GM11168 (cell line): ENCODE results near the gene SLMAP.

ENCODE experiments used
- in situ Hi-C: fragments of 300-500 bp; cut with MboI; formaldehyde crosslinking; loops from one replicate; pipeline ENCODE4 v1.12.0; 2022; ENCODE audit warnings: low sequenced_read_pairs; ENCODE audit not compliant: unreplicated experiment

SLMAP gene

DNA sequence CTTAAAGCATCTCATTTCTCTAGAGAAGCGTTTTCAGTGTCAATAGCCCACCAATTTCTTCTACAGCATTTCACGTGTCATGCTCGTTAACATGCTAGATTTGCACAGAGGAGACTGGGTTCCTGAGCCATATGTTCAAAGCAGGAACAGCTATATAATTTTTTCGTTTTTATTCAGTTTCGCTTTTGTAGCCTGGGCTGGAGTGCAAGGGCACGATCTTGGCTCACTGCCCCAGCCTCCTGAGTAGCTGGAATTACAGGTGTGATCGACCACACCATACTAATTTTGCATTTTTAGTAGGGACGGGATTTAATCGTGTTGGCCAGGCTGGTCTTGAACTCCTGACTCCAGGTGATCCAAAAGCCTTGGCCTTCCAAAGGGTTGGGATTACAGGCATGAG is 6.6 kb upstream of the SLMAP start:
- in situ Hi-C loops: no loop called here

DNA sequence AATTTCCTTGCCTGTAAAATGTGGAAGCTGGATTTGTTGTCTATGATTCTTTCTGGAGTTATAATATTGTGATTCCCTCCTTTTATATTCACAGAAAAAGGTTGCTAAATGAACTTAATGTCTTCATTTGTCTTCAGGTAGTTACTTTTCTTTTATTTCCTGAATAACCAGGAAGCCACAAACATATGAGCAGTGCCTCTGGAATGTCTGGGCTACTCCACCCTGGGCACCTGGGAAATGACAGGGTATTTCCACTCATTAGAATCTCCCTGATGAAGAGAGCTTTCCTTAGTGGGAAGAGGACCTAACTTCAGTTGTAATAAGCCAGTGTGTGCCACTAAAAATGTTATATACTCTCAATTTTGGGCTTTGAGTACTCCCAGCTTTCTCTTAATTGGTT is 3.8 kb upstream of the SLMAP start:
- in situ Hi-C loops: no loop called here

DNA sequence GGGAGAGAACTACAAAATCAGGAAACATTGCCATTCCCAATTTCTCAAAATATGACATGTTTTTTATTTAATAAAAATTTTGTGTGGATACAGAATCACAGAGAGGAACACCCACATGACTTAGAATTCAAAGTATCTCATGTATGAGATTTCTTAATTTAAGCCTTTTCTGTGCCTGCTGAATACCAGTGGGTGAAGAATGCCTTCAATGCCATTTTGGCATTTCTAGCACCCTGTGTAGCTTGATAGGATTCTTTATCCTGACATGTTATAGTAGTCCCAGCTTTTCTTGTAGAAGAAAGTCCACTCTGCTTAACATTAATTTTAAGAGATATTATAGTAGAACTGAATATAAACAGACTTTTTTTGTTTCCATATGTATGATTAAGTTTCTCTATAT is 3.1 kb upstream of the SLMAP start:
- in situ Hi-C loops: no loop called here

DNA sequence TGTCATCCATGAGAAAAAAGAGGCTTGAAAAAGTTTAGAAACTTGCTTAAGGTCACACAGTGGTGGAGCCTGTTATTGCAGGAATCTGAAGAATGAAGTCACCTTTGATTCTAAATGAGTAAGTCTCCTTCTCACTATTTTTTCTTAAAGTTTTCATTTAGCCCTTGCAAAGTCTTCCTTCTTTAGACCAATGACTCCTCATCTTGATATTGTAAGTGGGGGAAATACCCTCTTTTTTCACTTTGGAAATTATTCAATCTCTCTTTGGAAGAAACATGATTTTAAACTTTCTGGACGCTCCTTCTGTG is 787 bp upstream of the SLMAP start:
- in situ Hi-C loops: no loop called here

DNA sequence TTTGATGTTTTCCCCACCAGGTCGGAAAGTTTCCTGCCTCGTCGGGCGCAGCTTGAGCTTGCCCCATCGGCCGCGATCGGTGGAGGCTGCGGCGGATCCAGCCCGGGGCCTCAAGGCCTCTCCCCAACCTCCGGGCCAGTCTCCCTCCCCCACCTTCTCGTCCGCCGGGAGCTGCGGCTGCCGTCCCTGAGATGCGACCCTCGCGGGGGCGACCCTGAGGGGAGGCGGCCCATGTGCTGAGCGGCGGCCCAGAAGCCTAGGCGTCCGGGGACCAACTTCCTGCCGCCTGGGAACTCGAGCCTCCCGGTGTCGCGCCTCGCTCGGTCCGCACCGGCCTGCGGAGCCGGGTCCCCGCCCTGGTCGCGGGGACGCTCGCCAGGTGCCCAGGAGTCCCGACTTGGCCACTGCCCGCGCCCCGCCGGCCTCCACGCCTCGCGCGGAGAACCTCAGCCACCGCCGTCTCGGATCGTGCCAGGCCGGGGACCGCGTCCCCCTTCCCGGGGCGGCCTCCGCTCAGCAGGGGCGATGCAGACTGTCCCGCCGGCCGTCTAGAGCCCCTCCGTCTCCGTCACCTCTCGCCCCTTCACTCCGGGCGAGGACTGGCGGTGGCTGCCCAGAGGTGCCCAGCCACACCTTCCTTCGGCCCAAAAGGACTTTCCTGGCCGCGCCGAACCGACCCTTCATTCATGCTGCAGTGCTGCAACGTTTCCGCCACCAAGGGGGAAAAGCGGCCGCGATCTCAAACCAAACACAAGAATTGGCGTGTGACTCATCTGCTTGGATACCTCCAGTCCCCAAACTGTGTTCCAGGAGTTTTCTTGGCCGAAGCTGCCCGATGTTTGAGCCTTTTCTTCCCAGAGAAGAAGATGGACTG is 656 bp downstream of the SLMAP start:
- in situ Hi-C loops: no loop called here

DNA sequence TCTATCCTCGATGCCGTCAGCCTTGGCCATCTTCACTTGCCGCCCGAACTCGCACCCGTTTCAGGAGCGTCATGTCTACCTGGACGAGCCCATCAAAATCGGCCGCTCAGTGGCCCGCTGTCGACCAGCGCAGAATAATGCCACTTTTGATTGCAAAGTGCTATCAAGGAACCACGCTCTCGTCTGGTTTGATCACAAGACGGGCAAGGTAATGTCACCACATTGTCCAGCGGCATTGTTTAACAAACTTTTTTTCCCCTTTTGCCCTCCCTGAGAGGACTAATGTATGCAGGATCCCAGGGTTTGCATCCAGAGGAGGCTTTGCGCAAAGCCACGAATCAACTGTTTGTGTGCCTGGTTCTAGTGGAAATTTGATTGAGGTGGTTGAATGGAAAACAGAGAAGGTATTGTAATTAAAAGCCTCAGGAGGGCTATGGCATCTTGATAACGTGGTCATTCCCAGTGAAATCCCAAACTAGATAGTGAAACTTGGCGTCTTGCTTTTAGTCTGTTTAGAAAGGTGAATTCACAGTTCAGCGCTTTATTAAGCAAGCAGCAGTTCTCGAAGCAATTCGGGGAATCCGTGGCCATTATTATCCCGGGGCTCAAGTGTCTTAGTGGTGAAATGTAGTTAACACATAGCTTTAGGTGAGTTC is 1.7 kb downstream of the SLMAP start:
- in situ Hi-C loops: no loop called here

DNA sequence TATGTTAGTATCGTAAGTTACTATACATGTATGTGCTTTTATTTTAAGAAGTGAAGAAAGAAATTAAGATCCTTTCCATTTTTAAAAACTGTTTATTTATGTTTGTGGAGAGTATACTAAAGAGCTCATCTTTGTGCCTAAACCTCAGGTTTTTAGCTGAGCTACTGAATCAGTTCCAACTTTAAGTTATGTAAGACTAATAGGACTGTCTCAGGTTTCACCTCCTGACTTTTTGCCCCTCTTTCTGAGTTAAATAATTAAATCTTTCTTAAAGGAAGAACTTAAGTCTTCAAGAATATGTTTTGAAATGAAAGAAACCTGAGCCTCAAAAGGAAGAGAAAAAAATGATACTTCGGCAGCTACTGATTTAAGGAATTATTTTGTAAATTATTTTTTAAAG is 2.6 kb downstream of the SLMAP start:
- in situ Hi-C loops: no loop called here

DNA sequence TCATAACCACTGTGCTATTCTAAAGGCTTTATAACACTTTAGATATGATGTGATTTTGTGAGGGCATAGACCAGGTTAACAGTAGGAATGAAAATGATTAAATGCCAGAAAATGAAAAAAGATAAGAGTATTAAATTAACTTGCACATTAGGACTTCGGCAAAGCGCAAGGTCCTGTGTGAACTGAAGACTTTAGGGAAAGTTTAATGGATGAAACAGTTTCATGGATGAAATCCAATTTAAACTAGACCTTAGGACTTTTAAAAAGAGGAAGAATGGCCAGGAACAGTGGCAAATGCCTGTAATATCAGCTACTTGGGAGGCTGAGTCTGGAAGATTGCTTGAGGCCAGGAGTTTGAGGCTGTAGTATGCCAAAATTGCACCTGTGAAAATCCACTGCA is 8.7 kb downstream of the SLMAP start:
- in situ Hi-C loops: no loop called here

DNA sequence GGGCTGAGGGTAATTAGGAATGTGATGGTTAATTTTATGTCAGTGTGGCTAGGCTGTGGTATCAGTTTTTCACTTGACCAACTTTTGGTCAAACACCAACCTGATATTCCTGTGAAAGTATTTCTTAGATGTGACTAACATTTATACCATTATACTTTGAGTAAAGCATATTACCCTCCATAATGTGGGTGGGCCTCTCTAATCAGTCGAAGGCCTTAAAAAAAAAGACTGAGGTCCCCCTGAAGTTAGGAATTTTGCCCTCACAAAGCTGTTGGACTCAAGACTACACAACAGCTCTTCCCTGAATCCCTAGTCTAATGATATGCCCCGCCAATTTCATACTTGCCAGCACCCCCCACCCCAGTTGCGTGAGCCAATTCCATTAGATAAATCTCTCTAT is 12.5 kb downstream of the SLMAP start:
- in situ Hi-C loops: no loop called here

DNA sequence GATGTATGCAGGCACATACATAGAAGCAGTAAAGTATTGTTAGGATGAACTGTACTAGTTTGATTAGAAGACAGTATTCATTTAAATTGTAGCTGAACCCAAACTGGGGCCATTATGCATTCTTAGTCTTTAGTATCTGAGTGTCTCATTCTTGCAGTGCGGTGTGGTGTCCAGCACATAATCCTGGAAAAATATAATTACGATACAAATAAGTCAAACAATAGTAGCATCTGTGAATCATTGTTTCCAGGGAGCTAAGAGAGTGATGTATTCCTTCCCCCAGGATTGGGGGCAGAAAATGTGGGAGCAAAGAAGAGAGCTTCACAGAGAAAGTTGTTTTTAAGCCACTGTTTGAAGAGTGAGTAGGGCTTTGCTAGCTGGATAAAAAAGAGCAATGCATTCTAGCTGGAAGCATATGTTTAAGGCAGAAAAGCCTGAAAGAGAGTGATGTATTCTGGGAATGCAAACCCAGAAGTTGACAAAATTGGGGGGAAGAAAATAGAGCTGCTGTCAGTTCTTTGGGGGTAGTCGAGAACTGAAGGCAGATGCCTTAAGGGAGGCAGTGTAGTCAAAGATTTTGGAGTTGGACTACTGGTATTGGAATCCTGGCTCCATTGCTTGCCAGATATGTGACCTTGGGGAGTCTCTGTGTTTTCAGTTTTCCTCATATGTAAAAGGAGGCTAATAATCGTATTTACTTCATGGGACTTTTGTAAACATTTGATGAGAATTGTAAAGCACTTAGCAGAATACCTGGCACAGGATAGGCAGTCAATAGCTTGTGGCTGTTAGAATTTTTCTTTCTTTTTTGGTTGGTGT is 14.1 kb downstream of the SLMAP start:
- in situ Hi-C loops: no loop called here

DNA sequence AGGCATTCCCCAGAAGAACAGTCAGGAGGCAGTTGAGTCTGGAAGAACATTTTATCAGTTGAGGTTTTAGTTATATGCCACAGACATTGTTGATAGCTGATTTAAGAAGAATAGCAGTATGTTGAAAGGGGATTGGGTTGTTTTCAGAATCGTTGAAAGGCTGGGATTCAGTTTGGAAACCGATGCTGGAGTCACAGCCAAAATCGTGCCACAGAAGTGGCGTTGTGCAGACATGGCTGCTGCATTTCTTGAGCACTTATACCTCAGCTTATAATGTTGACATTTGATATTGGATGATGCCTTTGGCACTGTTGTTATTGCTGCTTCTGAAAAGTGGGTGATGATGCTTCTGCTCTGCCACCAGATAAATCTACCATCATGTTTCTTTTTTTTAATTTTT is 16.1 kb downstream of the SLMAP start:
- in situ Hi-C loops: no loop called here

DNA sequence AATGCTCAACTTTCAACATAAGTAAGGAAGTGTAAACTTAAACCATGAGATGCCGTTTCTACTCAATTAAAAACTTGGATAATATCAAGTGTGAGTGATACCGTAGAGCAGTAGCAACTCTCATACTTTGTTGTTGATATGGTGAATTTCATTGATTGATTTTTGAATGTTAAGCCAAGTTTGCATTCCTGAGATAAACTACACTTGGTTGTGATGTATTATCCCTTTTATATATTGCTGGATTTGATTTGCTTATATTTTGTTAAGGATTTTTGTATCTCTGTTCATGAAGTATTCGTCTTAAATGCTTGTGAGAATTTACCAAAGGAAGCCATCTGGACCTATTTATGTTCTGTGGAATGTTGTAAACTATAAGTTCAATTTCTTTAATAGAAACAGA is 21.7 kb downstream of the SLMAP start:
- in situ Hi-C loops: no loop called here

DNA sequence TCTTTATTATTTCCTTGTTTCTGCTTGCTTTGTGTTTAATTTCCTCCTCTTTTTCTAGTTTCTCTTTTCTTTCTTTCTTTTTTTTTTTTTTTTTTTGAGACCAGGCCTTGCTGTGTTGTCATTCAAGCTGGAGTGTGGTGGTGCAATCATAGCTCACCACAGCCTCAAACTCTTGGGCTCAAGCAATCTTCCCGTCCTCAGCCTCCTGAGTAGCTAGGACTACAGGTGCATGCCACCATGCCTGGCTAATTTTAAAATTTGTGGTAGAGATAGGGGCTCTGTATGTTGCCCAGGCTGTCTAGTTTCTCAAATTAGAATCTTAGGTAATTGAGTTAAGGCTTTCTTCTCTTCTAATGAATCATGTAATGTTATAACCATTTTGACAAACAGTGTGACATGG is 22.4 kb downstream of the SLMAP start:
- in situ Hi-C loops: no loop called here

DNA sequence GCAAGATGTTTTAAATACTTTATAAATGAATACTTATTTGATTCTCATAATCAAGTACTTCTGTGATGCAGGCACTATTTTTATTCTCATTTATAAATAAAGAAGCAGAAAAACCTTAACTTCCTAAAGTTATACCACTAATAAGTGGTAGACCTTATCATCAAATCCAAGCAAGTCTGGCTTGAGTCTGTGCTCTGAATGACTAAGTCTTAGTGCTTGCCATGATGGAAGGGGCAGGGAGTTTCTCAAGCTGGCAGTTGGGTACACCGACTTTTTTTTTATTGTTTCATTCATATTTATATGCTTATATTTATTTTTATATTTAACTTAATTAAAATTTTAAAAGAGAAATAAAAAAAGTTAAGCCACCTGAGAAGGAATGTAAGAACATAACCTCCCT is 23.6 kb downstream of the SLMAP start:
- in situ Hi-C loops: no loop called here

DNA sequence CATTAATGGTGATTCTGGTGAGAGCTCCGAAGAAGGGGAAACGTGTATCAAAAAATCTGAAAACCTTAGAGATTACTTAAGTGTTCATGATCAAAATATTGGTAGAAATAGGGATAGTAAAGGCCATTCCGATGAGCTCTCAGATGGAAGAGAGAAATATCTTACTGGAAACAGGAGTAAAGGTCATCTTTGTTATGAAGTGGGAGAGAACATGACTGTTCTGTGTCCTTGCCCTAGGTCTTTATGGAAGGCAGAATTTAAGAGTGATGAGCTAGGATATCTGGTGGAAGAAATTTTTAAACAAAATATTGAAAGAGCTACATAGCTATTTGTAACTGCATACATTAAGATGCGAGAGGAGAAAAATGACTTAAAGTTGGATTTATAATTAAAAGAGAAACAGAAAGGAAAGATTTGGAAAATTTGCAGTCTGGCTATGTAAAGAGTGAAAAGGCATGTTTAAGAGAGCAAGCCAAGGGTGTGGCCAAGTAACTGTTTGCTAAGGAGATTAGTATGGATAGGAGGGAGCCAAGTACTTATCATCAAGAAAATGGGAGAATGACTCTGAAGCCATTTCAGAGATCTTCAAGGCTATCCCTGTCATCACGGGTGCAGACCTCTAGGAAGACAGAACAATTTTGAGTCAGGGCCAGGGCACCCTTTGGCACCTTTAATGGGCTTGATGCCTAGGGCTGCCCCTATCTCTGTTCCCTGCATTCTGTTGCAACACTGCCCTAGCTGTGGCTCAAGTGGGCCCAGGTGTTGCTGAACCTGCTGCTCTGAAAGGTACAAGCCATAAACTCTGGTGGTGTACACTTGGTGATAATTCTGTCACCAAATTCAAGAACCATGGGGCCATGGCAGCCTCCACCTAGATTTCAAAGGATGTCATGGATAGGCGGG is 27.3 kb downstream of the SLMAP start:
- in situ Hi-C loops: no loop called here

DNA sequence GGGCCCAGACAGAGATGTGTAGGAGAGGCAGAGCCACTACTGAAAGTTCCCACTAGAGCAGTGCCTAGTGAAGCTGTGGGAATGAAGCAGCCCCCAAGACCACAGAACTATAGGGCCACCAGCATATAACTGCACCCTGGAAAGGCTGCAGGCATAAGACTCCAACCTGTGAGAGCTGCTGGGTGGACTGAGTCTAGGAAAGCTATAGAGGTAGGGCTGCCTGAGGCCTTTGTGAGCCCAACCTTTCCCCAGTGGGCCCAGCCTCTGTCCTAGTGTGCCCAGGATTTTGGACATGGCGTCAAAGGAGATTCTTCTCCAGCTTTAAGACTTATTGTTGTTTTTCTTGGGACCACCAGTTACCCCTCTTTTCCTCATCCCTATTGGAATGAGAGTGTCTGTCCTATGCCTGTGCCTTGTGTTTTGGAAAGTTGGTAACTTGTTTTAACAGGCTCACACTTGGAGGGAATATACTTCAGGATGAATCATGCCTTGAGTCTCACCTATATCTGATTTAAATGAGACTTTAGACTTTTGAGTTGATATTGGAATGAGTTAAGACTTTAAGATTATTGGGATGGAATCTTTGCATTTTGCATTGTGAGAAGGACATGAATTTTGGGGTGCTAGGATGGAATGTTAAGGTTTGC is 28.1 kb downstream of the SLMAP start:
- in situ Hi-C loops: no loop called here

DNA sequence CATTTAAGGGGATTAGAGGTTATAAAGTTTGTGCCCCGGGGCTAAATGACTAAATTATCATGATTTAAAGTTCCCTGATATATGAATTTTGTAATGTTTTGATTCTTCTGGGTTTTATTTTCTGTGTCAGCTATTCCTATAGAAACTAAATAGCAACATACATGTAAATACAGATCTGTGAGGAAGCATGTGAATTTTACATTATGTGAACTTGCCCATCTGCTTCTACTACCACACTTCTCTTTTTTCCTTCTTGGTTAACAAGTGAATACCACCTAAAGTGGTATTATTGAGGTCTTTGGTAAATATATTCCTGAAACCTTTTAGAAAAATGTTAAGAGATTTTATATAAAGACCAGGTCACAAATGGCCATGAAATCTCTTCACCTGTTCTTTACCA is 29.3 kb downstream of the SLMAP start:
- in situ Hi-C loops: no loop called here

DNA sequence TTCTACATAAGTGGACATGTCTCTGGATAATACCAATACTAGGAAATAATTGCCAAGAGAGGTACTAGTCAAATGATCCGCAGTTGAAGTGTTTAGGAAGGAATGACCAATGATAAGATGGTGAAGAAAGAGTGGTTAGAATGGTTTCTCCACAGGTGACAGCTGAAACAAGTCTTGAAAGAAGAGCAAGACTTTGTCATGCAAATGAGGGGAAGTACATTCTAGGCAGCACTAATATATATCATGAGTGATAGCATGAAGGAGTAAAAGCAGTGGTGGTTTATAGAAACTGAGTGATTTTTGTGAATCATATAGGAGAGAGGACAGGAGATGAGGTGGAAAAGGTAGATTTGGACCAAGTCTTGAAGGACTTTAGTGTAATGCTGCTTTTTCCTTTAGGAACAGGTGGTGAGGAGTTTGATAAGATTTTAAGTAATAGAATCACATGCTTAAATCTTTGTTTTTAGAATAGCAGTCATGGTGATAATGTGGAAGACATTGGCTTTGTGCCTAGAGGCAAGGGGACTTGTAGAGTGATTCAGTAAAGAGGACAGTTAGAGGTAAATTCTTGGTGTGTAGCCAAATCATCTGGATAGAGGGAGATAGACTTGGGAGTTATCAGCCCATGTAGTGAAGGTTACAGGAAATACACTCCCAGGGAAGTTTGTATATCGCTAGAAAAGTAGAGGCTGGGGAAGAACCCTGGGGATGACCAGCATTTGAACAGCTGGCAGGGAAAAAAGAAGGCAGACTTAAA is 31.9 kb downstream of the SLMAP start:
- in situ Hi-C loops: no loop called here

DNA sequence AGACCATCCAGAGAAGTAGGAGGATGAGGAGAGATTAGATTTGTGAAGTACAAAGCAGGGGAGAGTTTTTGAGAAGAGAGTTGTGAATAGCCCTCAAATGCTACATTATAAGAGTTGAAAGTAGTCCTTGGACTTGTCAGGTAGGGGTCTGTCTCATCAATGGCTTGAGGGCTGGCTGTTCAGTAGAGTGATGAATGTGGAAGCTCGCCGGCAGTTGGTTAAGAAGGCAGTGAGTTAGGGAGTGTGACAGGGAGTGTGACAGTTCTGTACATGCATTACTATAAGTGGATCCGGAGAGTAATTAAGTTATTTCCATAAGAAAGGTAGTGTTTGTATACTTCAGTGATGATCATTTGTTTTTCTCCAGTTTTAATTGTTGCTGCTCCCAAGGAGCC is 32.5 kb downstream of the SLMAP start:
- in situ Hi-C loops: no loop called here
